ENCODE results near the gene TOLLIP. TPM values are rescaled to one million over a fixed set of nuclear protein-coding genes. Genes with fewer than 3 reads are reported as not detected.

The TOLLIP gene
- total and polyA plus RNA-seq, 9 donors: 14.1 to 60.8 (median 44.8) TPM

GRCh38 chr11:1287928-1288327 lies 21.5 kb downstream of the TOLLIP start:
- H3K27ac ChIP-seq: no peak overlapping the region
- H3K36me3 ChIP-seq: no peaks in the 10 kb centered on the region
- no peak overlapping the region for H3K4me3 ChIP-seq
- WGBS, 3 donors: 86 to 94% (median 92%) methylated on average over 8 to 9 of the region's 9 CpGs
- intact Hi-C loops (cut with DNase I): no loop called here
- peak in 1 of 5 donors; percentile 15 for DNase-seq
- H3K9me3 ChIP-seq: no peaks in the 10 kb centered on the region
- H3K4me1 ChIP-seq (ENCODE audit: insufficient read depth): no peaks in the 10 kb centered on the region
- no peak for TF ChIP-seq POLR2A (IDR thresholded peaks at IDR 0.05)
- no peak for TF ChIP-seq EP300 (IDR thresholded peaks at IDR 0.05)
- no peak for TF ChIP-seq CTCF (IDR thresholded peaks at IDR 0.05)
- H3K27me3 ChIP-seq: no peaks in the 10 kb centered on the region

- intact Hi-C loops (cut with DNase I): no loop called here
- Histone ChIP-seq H3K4me1 (ENCODE audit: insufficient read depth) (no peaks in the 10 kb centered on the region), H3K36me3 (no peaks in the 10 kb centered on the region), H3K9me3 (no peaks in the 10 kb centered on the region), H3K4me3 (no peak overlapping the region), H3K27ac (no peak overlapping the region), H3K27me3 (no peaks in the 10 kb centered on the region)
- no peak for DNase-seq
- no peak for TF ChIP-seq POLR2A (IDR thresholded peaks at IDR 0.05)
- TF ChIP-seq CTCF (IDR thresholded peaks at IDR 0.05): no peak
- TF ChIP-seq EP300 (IDR thresholded peaks at IDR 0.05): no peak
- WGBS, 3 donors: 90 to 93% (median 92%) methylated on average over 17 of the region's 17 CpGs
Measured at GRCh38 chr11:1285876-1286275, 23.6 kb downstream of the TOLLIP start.

- DNase-seq: no peak
- Histone ChIP-seq H3K27ac (no peak overlapping the region), H3K4me3 (no peak overlapping the region), H3K9me3 (no peaks in the 10 kb centered on the region), H3K27me3 (no peaks in the 10 kb centered on the region), H3K36me3 (no peaks in the 10 kb centered on the region), H3K4me1 (ENCODE audit: insufficient read depth) (no peaks in the 10 kb centered on the region)
- TF ChIP-seq EP300 (IDR thresholded peaks at IDR 0.05) (no peak), CTCF (IDR thresholded peaks at IDR 0.05) (no peak), POLR2A (IDR thresholded peaks at IDR 0.05) (no peak)
- WGBS, 3 donors: 94% methylated on average over 22 to 23 of the region's 23 CpGs
- intact Hi-C loops (cut with DNase I): no loop called here
Measured at GRCh38 chr11:1285316-1285744, 24.1 kb downstream of the TOLLIP start.

GRCh38 chr11:1283906-1284305 lies 25.5 kb downstream of the TOLLIP start:
- H3K36me3 ChIP-seq: no peaks in the 10 kb centered on the region
- H3K9me3 ChIP-seq: no peaks in the 10 kb centered on the region
- H3K4me3 ChIP-seq: no peak overlapping the region
- no peaks in the 10 kb centered on the region for H3K27me3 ChIP-seq
- H3K4me1 ChIP-seq (ENCODE audit: insufficient read depth): no peaks in the 10 kb centered on the region
- intact Hi-C loops (cut with DNase I): no loop called here
- no peak overlapping the region for H3K27ac ChIP-seq
- no peak for DNase-seq
- no peak for TF ChIP-seq EP300 (IDR thresholded peaks at IDR 0.05)
- TF ChIP-seq POLR2A (IDR thresholded peaks at IDR 0.05): no peak
- no peak for TF ChIP-seq CTCF (IDR thresholded peaks at IDR 0.05)
- 79 to 88% (median 80%) methylated on average over 8 of the region's 8 CpGs for WGBS, 3 donors

Data from ovary (tissue), 9 donors.